Brain microvascular endothelial cell (primary cell): ENCODE measurements around the gene MYO1B.

Experiments used
- DNase-seq: peaks from one replicate; pipeline ENCODE4 v3.0.0-alpha.2; 2020
- H3K27ac ChIP-seq: fragments of 250-450 bp; sonication (Bioruptor Pico); 2 replicates; pipeline ENCODE4 v1.5.1; 2020; ENCODE audit warnings: mild to moderate bottlenecking, moderate library complexity
- H3K27me3 ChIP-seq: fragments of 250-450 bp; sonication (Bioruptor Pico); replicated peaks from 2 replicates; pipeline ENCODE4 v1.5.1; 2020; ENCODE audit warnings: mild to moderate bottlenecking
- H3K36me3 ChIP-seq: fragments of 250-450 bp; sonication (Bioruptor Pico); replicated peaks from 2 replicates; pipeline ENCODE4 v1.5.1; 2020; ENCODE audit warnings: mild to moderate bottlenecking
- H3K4me3 ChIP-seq: 2 replicates; pipeline ENCODE4 v1.5.1; 2011; ENCODE audit warnings: low read depth, mild to moderate bottlenecking, control low read depth, low read length, moderate library complexity
- in situ Hi-C: cut with HindIII; loops from 2 replicates; pipeline ENCODE4 v1.10.0; 2017; ENCODE audit warnings: low sequenced_read_pairs, low pct_ligation_motif_present
- TF ChIP-seq, protein P1 (sequence below): IDR thresholded peaks from 2 replicates; pipeline ENCODE4 v1.5.1; 2011; ENCODE audit warnings: low read depth, mild to moderate bottlenecking, moderate library complexity, low read length, control low read depth, inconsistent platforms; ENCODE audit errors: missing control alignments

The MYO1B gene

DNA sequence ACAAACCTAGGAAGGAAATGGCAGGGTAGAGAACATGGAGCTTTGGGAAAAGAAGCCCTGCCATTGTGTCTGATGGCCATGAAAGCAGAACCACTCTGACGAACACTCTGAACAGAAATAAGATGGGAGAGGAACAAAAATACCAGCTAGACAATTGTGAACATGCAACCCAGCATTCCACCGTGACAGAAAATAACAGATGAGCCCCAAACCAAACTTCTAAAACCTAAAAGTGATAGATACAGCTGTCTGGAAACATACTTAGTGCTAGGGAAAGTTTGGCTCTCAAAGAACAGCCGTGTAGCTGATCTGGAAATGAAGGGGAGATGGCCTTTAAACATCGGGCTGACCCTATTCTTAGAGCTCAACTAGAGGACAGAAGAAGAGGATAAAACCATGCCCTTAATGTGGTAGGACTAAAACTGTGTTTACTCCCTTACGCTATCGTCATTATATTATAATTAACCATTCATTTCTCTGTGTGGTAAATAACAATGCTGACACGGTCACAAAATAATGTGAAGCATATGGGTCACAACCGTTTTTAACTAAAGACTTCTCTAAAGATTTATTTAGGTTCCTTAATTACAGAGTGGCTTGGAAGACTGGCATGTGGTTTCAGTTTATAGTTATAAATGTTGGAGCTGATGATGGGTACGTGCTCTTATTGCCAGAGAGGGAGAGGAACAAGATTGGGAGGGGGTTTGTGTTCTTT, 80.6 kb downstream of the MYO1B start:
- no peak overlapping the region for H3K4me3 ChIP-seq
- in situ Hi-C loops = no loop called here
- H3K27ac ChIP-seq = no peak overlapping the region
- no peak for DNase-seq
- peaks cover 2% of the 10 kb centered on the region for H3K36me3 ChIP-seq
- TF ChIP-seq, protein P1, sequence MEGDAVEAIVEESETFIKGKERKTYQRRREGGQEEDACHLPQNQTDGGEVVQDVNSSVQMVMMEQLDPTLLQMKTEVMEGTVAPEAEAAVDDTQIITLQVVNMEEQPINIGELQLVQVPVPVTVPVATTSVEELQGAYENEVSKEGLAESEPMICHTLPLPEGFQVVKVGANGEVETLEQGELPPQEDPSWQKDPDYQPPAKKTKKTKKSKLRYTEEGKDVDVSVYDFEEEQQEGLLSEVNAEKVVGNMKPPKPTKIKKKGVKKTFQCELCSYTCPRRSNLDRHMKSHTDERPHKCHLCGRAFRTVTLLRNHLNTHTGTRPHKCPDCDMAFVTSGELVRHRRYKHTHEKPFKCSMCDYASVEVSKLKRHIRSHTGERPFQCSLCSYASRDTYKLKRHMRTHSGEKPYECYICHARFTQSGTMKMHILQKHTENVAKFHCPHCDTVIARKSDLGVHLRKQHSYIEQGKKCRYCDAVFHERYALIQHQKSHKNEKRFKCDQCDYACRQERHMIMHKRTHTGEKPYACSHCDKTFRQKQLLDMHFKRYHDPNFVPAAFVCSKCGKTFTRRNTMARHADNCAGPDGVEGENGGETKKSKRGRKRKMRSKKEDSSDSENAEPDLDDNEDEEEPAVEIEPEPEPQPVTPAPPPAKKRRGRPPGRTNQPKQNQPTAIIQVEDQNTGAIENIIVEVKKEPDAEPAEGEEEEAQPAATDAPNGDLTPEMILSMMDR = no peak
- no peaks in the 10 kb centered on the region for H3K27me3 ChIP-seq

- Histone ChIP-seq H3K27ac (no peak overlapping the region), H3K36me3 (peaks cover 6% of the 10 kb centered on the region), H3K4me3 (no peak overlapping the region), H3K27me3 (no peaks in the 10 kb centered on the region)
- TF ChIP-seq, protein P1 = no peak
- no peak for DNase-seq
- in situ Hi-C loops = no loop called here
Observed at GRCh38 chr2:191327484-191327883, 82.3 kb downstream of the MYO1B start.

GRCh38 chr2:191328150-191328809, 83.1 kb downstream of the MYO1B start:
- Histone ChIP-seq H3K27me3 (no peaks in the 10 kb centered on the region), H3K4me3 (no peak overlapping the region), H3K36me3 (peaks cover 6% of the 10 kb centered on the region), H3K27ac (no peak overlapping the region)
- no peak for DNase-seq
- in situ Hi-C loops = no loop called here
- TF ChIP-seq, protein P1 = no peak

DNA sequence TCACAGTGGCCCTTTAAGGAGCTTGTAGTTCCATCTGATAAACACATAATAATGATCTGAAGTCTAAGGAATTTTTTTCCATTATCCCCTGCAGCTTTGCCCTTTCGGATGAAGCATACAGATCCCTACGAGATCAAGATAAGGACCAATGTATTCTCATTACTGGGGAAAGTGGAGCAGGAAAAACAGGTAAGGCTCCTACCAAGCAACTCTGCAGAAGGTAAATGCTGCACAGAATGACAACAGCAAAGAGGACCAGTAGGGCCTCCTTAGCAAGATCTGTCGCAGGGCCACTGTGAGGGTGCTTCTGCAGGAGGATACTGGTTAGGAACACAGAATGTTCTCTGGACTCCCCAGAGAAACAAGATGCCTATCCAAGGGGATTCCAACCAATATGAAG, 84.6 kb downstream of the MYO1B start:
- Histone ChIP-seq H3K4me3 (no peak overlapping the region), H3K27ac (no peak overlapping the region), H3K36me3 (peaks cover 6% of the 10 kb centered on the region), H3K27me3 (no peaks in the 10 kb centered on the region)
- in situ Hi-C loops = no loop called here
- TF ChIP-seq, protein P1 = no peak
- no peak for DNase-seq

GRCh38 chr2:191333911-191334357, 88.7 kb downstream of the MYO1B start:
- Histone ChIP-seq H3K27me3 (no peaks in the 10 kb centered on the region), H3K36me3 (peaks cover 6% of the 10 kb centered on the region), H3K4me3 (no peak overlapping the region), H3K27ac (peak overlapping the region; percentile 69)
- TF ChIP-seq, protein P1 = no peak
- DNase-seq = peak; percentile 83
- in situ Hi-C loops = no loop called here
